Gastroesophageal sphincter (tissue), 4 donors: ENCODE data around the gene ARHGAP24. TPM values are rescaled to one million over a fixed set of nuclear protein-coding genes. Genes with fewer than 3 reads are reported as not detected.

Experiments
- ATAC-seq: fragments of 150-250 bp; one replicate; pipeline ENCODE4 v1.9.1; 2016; ENCODE audit warnings: mild to moderate bottlenecking, moderate library complexity
- H3K27ac ChIP-seq, 4 donors: fragments of 200-600 bp; sonication (generic) in 3 of 4; 1 replicate in 3 of 4; 2 replicates in 1 of 4; pipeline ENCODE4 v1.5.1; 2016 to 2019
- H3K27me3 ChIP-seq: fragments of 200-600 bp; sonication (generic); one replicate; pipeline ENCODE4 v1.5.1; 2019
- H3K36me3 ChIP-seq, 2 donors: fragments of 200-600 bp; sonication (generic); one replicate each; pipeline ENCODE4 v1.5.1; 2019; ENCODE audit warnings: control low read depth in 1 of 2
- H3K4me1 ChIP-seq, 3 donors: fragments of 200-600 bp; sonication (generic); 1 replicate in 2 of 3; 2 replicates in 1 of 3; pipeline ENCODE4 v1.5.1; 2016 to 2019; ENCODE audit warnings: control low read depth in 2 of 3
- H3K4me3 ChIP-seq, 2 donors: fragments of 200-600 bp; sonication (generic); one replicate each; pipeline ENCODE4 v1.5.1; 2019; ENCODE audit warnings: mild to moderate bottlenecking in 1 of 2, moderate library complexity in 1 of 2
- H3K9me3 ChIP-seq, 3 donors: fragments of 200-600 bp; sonication (generic); one replicate each; pipeline ENCODE4 v1.5.1; 2017 to 2019; ENCODE audit warnings: control low read depth in 2 of 3
- EP300 ChIP-seq: sonication (generic); formaldehyde crosslinking; IDR thresholded peaks from one replicate; pipeline ENCODE4 v1.6.1; 2017; ENCODE audit warnings: antibody characterized with exemption, mild to moderate bottlenecking
- POLR2A ChIP-seq, 2 donors: fragments of 450-650 bp; IDR thresholded peaks; one replicate each; pipeline ENCODE4 v1.6.1; 2017; ENCODE audit warnings: antibody characterized with exemption in 2 of 2, mild to moderate bottlenecking in 2 of 2, moderate library complexity in 1 of 2
- POLR2AphosphoS5 ChIP-seq: sonication (generic); formaldehyde crosslinking; IDR thresholded peaks from one replicate; pipeline ENCODE4 v1.6.1; 2017; ENCODE audit warnings: antibody characterized with exemption
- WGBS, 2 donors: methylation state at CpG; one replicate each; pipeline ENCODE4 v1.1.5; 2018; ENCODE audit warnings: low coverage in 1 of 2; 5-methylcytosine and 5-hydroxymethylcytosine counted together
- total RNA-seq, 4 donors: library from RNA; depleted of rRNA; stranded (reverse); fragments of >200 nt; gene quantifications; one replicate each; pipeline ENCODE4 v1.1.0, GENCODE V29; 2016
- TF ChIP-seq, protein P1 (sequence below), 4 experiments: fragments of 200-600 bp in 2 of 4; fragments of 450-650 bp in 2 of 4; sonication (generic) in 1 of 4; IDR thresholded peaks; one replicate each; pipeline ENCODE4 v1.5.1; 2017 to 2019; ENCODE audit warnings: antibody characterized with exemption in 4 of 4, mild to moderate bottlenecking in 2 of 4, moderate library complexity in 2 of 4

The ARHGAP24 gene
- total RNA-seq, 4 donors from 2014 or later: 24.4 to 38.6 (median 34.3) TPM

DNA sequence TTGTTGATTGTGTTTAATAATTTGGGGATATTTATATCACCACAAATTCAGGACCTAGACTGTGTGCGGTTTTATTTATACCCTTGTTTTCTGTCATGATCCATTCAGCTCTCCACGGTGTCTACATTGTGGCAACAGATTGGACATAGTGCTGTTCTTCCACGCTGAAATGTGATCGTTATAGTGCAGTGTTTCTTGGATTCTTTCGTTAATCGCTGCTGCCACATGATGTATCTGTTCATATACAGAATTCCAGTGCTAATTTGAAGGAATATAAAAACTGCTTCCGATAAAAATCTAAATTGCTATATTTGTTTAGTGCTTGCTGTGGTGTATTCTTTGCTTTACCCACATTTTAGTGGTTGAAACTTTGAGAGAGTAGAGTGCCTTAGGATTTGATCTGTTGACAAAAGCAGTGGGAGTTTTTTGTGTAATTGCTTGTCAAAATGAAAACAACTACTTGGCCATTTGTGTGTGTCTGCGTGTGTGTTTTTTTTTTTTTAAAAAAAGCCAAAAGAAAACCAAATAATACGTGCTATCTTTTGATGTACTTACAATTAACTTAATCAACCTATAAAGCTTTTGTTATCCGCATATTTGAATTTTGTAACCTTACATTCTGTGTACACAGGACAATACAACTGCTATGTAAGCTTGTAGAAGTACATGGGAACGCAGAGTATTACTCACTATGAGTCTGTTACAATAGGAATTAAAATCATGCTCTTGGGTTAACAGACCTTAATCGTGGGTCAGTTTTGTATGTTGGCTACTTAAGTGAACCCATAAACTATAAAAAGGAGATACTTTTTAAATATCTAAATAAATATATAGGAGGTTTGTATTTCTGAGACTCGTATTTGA, 353.3 kb downstream of the ARHGAP24 start:
- peak overlapping the region; percentile 13 to 34 for H3K4me3 ChIP-seq
- TF ChIP-seq EP300 (no peak), POLR2A (IDR thresholded peaks at IDR 0.05) (no peak), POLR2AphosphoS5 (no peak)
- TF ChIP-seq, protein P1, sequence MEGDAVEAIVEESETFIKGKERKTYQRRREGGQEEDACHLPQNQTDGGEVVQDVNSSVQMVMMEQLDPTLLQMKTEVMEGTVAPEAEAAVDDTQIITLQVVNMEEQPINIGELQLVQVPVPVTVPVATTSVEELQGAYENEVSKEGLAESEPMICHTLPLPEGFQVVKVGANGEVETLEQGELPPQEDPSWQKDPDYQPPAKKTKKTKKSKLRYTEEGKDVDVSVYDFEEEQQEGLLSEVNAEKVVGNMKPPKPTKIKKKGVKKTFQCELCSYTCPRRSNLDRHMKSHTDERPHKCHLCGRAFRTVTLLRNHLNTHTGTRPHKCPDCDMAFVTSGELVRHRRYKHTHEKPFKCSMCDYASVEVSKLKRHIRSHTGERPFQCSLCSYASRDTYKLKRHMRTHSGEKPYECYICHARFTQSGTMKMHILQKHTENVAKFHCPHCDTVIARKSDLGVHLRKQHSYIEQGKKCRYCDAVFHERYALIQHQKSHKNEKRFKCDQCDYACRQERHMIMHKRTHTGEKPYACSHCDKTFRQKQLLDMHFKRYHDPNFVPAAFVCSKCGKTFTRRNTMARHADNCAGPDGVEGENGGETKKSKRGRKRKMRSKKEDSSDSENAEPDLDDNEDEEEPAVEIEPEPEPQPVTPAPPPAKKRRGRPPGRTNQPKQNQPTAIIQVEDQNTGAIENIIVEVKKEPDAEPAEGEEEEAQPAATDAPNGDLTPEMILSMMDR (IDR thresholded peaks at IDR 0.05): no peak
- no peak for ATAC-seq
- H3K4me1 ChIP-seq: peaks cover 7 to 78% (median 10%) of the 10 kb centered on the region in 3 donors
- 45 to 47% methylated on average over 13 of the region's 13 CpGs for WGBS, 2 donors
- no peaks in the 10 kb centered on the region for H3K27me3 ChIP-seq
- peak overlapping the region; percentile 16 to 69 (median 64) for H3K27ac ChIP-seq
- H3K9me3 ChIP-seq: no peaks in the 10 kb centered on the region
- no peaks in the 10 kb centered on the region for H3K36me3 ChIP-seq

GRCh38 chr4:85829276-85830051, 354.5 kb downstream of the ARHGAP24 start:
- no peak for TF ChIP-seq POLR2A (IDR thresholded peaks at IDR 0.05)
- TF ChIP-seq POLR2AphosphoS5: no peak
- TF ChIP-seq EP300: no peak
- TF ChIP-seq, protein P1 (IDR thresholded peaks at IDR 0.05): no peak
- peaks cover 7 to 76% (median 10%) of the 10 kb centered on the region in 3 donors for H3K4me1 ChIP-seq
- H3K9me3 ChIP-seq: no peaks in the 10 kb centered on the region
- no peak overlapping the region for H3K27ac ChIP-seq
- ATAC-seq: no peak
- 62 to 69% methylated on average over 2 of the region's 2 CpGs for WGBS, 2 donors
- no peaks in the 10 kb centered on the region for H3K36me3 ChIP-seq
- H3K4me3 ChIP-seq: no peak overlapping the region
- no peaks in the 10 kb centered on the region for H3K27me3 ChIP-seq

DNA sequence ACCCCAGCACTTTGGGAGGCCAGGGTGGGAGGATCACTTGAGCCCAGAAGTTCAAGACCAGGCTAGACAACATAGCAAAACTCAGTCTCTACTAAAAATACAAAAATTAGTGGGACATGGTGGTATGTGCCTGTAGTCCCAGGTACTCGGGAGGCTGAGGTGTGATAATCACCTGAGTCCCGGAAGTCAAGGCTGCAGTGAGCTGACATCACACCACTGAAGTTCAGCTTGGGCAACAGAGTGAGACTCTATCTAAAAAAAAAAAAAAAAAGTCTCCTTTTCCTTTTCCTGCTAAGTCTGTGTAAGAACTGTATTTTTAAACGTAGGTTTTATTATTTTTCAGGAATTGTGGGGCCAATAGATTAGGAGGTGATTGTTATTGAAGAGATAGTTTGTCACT, 356.7 kb downstream of the ARHGAP24 start:
- WGBS, 2 donors: 88 to 95% methylated on average over 3 of the region's 3 CpGs
- no peaks in the 10 kb centered on the region for H3K9me3 ChIP-seq
- no peak overlapping the region for H3K4me3 ChIP-seq
- TF ChIP-seq, protein P1 (IDR thresholded peaks at IDR 0.05): no peak
- H3K27ac ChIP-seq: no peak overlapping the region
- no peaks in the 10 kb centered on the region for H3K36me3 ChIP-seq
- H3K4me1 ChIP-seq: peaks cover under 1 to 62% (median 7%) of the 10 kb centered on the region in 3 donors
- ATAC-seq: no peak
- H3K27me3 ChIP-seq: no peaks in the 10 kb centered on the region

- Histone ChIP-seq H3K27me3 (no peaks in the 10 kb centered on the region), H3K4me3 (no peak overlapping the region), H3K4me1 (peaks cover 0 to 50% (median 0%) of the 10 kb centered on the region in 3 donors), H3K36me3 (no peaks in the 10 kb centered on the region), H3K9me3 (no peaks in the 10 kb centered on the region), H3K27ac (peak overlapping the region in 1 of 4 donors; percentile 12)
- TF ChIP-seq POLR2A (IDR thresholded peaks at IDR 0.05) (no peak), POLR2AphosphoS5 (no peak), EP300 (no peak)
- TF ChIP-seq, protein P1 (IDR thresholded peaks at IDR 0.05): no peak
- 37 to 40% methylated on average over 3 of the region's 3 CpGs for WGBS, 2 donors
- no peak for ATAC-seq
Measured at GRCh38 chr4:85833302-85833701, 358.4 kb downstream of the ARHGAP24 start.
